Measurements from ENCODE around the gene RXFP4. TPM values are rescaled to one million over a fixed set of nuclear protein-coding genes. Genes with fewer than 3 reads are reported as not detected.

The RXFP4 gene
- total RNA-seq, 1 experiment from 2014 or later = not detected

DNA sequence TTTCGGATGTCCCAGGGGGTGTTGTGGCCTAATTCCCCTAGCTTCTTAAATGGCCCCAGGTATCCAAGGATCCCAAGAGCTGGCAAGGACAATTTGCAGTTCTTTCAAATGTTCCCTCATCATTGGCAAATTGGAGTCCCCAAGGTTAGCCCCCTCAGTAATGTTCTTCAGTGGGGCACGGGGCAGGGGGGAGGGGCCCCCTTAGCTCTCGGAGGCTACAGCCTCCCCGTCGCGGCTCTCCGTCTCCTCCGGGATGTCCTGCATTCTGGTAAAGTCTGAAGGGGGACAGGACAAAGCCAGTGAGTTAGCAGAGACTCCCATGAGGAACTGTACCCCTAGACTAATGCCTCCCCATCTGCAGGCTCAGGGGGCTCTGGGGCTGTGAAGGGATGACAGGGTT lies 6.3 kb downstream of the RXFP4 start:
- H3K9me3 Mint-ChIP-seq (ENCODE audit: low read depth, unreplicated experiment) = no peaks in the 10 kb centered on the region
- no peaks in the 10 kb centered on the region for H3K27me3 Mint-ChIP-seq (ENCODE audit: unreplicated experiment)
- CTCF ChIA-PET = no interaction called here
- no TSS peak for BruUV-seq (replicated peaks)
- no peak overlapping the region for H3K27ac Mint-ChIP-seq (ENCODE audit: unreplicated experiment)
- peaks cover 29% of the 10 kb centered on the region for H3K4me1 Mint-ChIP-seq (ENCODE audit: low read depth, unreplicated experiment)
- intact Hi-C loops (cut with micrococcal nuclease; ENCODE audit: unreplicated experiment) = no loop called here
- H3K36me3 Mint-ChIP-seq (ENCODE audit: insufficient read depth, unreplicated experiment) = peaks cover 96% of the 10 kb centered on the region
- TF ChIP-seq, protein P1, sequence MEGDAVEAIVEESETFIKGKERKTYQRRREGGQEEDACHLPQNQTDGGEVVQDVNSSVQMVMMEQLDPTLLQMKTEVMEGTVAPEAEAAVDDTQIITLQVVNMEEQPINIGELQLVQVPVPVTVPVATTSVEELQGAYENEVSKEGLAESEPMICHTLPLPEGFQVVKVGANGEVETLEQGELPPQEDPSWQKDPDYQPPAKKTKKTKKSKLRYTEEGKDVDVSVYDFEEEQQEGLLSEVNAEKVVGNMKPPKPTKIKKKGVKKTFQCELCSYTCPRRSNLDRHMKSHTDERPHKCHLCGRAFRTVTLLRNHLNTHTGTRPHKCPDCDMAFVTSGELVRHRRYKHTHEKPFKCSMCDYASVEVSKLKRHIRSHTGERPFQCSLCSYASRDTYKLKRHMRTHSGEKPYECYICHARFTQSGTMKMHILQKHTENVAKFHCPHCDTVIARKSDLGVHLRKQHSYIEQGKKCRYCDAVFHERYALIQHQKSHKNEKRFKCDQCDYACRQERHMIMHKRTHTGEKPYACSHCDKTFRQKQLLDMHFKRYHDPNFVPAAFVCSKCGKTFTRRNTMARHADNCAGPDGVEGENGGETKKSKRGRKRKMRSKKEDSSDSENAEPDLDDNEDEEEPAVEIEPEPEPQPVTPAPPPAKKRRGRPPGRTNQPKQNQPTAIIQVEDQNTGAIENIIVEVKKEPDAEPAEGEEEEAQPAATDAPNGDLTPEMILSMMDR (IDR thresholded peaks at IDR 0.05; ENCODE audit: unreplicated experiment) = no peak
- DNase-seq = no peak
- no peak overlapping the region for H3K4me3 Mint-ChIP-seq (ENCODE audit: low read depth, unreplicated experiment)

DNA sequence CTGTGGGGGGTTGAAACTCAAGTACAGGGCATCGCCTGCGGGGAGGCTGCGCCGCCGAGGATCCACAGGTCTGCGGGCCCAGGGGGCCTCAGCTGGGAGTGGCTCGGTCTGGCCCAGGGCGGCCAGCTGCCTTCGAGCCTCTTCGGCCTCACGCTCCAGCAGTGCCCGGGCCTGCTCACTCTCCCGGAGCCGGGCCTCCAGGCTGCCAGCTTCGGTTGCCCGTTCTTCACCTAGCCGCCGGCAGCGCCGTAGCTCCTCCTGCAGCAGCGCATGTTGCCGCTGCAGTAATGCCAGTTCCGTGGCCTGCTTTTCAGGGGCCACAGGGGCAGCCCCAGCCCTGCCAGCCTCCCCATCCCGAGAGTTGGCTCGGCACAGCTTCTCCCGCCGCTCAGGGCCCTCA lies 9.4 kb downstream of the RXFP4 start:
- Mint-ChIP-seq H3K9me3 (ENCODE audit: low read depth, unreplicated experiment) (no peaks in the 10 kb centered on the region), H3K4me3 (ENCODE audit: low read depth, unreplicated experiment) (no peak overlapping the region), H3K27me3 (ENCODE audit: unreplicated experiment) (no peaks in the 10 kb centered on the region), H3K27ac (ENCODE audit: unreplicated experiment) (no peak overlapping the region), H3K4me1 (ENCODE audit: low read depth, unreplicated experiment) (peaks cover 8% of the 10 kb centered on the region), H3K36me3 (ENCODE audit: insufficient read depth, unreplicated experiment) (peaks cover 97% of the 10 kb centered on the region)
- no TSS peak for BruUV-seq (replicated peaks)
- CTCF ChIA-PET = no interaction called here
- TF ChIP-seq, protein P1 (IDR thresholded peaks at IDR 0.05; ENCODE audit: unreplicated experiment) = no peak
- DNase-seq = no peak
- intact Hi-C loops (cut with micrococcal nuclease; ENCODE audit: unreplicated experiment) = no loop called here

DNA sequence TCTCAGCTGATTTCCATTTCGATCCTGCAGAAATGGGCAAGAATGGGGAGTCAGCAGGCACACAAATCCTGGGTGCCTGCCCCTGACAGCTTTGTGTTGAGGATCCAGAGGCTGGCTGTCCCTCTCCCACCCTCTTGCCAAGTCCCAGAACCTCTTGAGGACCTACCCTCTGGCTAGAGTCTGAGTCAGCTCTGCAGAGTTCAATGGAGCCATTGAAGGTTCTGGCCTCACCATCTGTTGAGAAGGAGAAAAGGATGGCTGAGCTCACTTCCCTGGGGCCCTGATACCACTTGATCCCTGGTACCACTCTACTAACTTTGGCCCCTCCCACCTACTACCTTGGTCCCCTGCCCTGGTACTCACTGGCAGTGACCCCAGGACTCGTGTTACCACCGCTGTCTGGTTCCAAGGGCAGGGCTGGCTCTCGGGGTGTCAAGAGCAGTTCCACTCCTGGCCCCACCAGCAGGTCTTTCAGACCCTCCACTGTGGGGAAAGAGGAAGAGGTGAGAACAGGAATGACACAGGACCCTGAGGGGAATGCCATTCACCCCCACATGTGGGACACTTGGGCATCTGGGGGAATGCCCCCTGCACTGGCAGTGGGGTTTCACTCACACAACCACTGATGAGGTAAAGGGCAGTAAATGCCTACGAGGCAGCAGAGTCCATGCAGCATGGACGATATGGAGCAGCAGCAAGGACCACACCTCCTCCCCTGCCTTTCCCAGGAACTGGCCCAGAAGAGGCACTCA lies 10.5 kb downstream of the RXFP4 start:
- no peak for DNase-seq
- intact Hi-C loops (cut with micrococcal nuclease; ENCODE audit: unreplicated experiment) = no loop called here
- TF ChIP-seq, protein P1 (IDR thresholded peaks at IDR 0.05; ENCODE audit: unreplicated experiment) = no peak
- Mint-ChIP-seq H3K9me3 (ENCODE audit: low read depth, unreplicated experiment) (no peaks in the 10 kb centered on the region), H3K4me3 (ENCODE audit: low read depth, unreplicated experiment) (no peak overlapping the region), H3K27ac (ENCODE audit: unreplicated experiment) (no peak overlapping the region), H3K36me3 (ENCODE audit: insufficient read depth, unreplicated experiment) (peaks cover 96% of the 10 kb centered on the region), H3K27me3 (ENCODE audit: unreplicated experiment) (no peaks in the 10 kb centered on the region), H3K4me1 (ENCODE audit: low read depth, unreplicated experiment) (no peaks in the 10 kb centered on the region)
- CTCF ChIA-PET = no interaction called here
- no TSS peak for BruUV-seq (replicated peaks)

DNA sequence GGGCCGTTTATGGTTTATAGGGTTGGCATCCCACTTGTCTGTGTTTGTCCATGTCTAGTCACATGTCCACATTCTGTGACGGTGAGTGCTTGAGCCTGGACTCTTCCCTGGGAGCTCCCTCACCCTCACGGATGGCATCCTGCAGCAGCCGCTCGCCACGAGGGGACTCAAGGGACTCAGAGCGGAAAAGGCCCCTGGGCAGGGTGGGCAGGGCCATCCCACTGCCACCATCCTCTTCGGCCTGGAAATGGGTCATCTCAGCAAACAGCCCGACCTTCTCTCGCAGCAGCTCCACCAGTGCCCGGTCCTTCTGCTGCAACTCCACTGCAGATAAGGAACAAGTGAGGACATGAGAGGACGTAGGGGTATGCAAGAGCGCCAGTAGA lies 11.1 kb downstream of the RXFP4 start:
- Mint-ChIP-seq H3K4me1 (ENCODE audit: low read depth, unreplicated experiment) (no peaks in the 10 kb centered on the region), H3K9me3 (ENCODE audit: low read depth, unreplicated experiment) (no peaks in the 10 kb centered on the region), H3K36me3 (ENCODE audit: insufficient read depth, unreplicated experiment) (peaks cover 97% of the 10 kb centered on the region), H3K4me3 (ENCODE audit: low read depth, unreplicated experiment) (no peak overlapping the region), H3K27ac (ENCODE audit: unreplicated experiment) (no peak overlapping the region), H3K27me3 (ENCODE audit: unreplicated experiment) (no peaks in the 10 kb centered on the region)
- BruUV-seq (replicated peaks) = no TSS peak
- intact Hi-C loops (cut with micrococcal nuclease; ENCODE audit: unreplicated experiment) = no loop called here
- no peak for DNase-seq
- TF ChIP-seq, protein P1 (IDR thresholded peaks at IDR 0.05; ENCODE audit: unreplicated experiment) = no peak
- CTCF ChIA-PET = no interaction called here
